H9 (cell line): Measurements from ENCODE around the gene STN1. TPM values are rescaled to one million over a fixed set of nuclear protein-coding genes. Genes with fewer than 3 reads are reported as not detected.

Experiments
- DNase-seq: peaks from one replicate; pipeline ENCODE4 v3.0.0-alpha.2; 2017
- H2AFZ ChIP-seq: one replicate; pipeline ENCODE4 v1.6.1; 2013; ENCODE audit warnings: mild to moderate bottlenecking, low read length, control low read depth, moderate library complexity
- H2AK5ac ChIP-seq: 2 replicates; pipeline ENCODE4 v1.6.1; 2013; ENCODE audit warnings: low read length, control low read depth, mixed read lengths; ENCODE audit not compliant: insufficient read length
- H2BK120ac ChIP-seq: one replicate; pipeline ENCODE4 v1.6.1; 2013; ENCODE audit warnings: low read depth, mild to moderate bottlenecking, low read length, control low read depth, inconsistent platforms; ENCODE audit not compliant: poor library complexity, severe bottlenecking
- H2BK12ac ChIP-seq: 2 replicates; pipeline ENCODE4 v1.6.1; 2013; ENCODE audit warnings: low read length, control low read depth, mixed read lengths, low read depth; ENCODE audit not compliant: insufficient read length
- H2BK15ac ChIP-seq: 2 replicates; pipeline ENCODE4 v1.6.1; 2013; ENCODE audit warnings: low read depth, low read length, control low read depth
- H2BK20ac ChIP-seq: one replicate; pipeline ENCODE4 v1.6.1; 2013; ENCODE audit warnings: low read depth, mild to moderate bottlenecking, low read length, control low read depth, inconsistent platforms; ENCODE audit not compliant: poor library complexity, severe bottlenecking
- H2BK5ac ChIP-seq: 2 replicates; pipeline ENCODE4 v1.6.1; 2013; ENCODE audit warnings: low read length, control low read depth, mixed read lengths; ENCODE audit not compliant: insufficient read length
- H3K14ac ChIP-seq: 2 replicates; pipeline ENCODE4 v1.6.1; 2013; ENCODE audit warnings: low read length, control low read depth; ENCODE audit not compliant: insufficient read depth
- H3K18ac ChIP-seq: 2 replicates; pipeline ENCODE4 v1.6.1; 2013; ENCODE audit warnings: low read depth, mild to moderate bottlenecking, mixed read lengths, low read length, control low read depth; ENCODE audit not compliant: insufficient read length
- H3K23ac ChIP-seq: 2 replicates; pipeline ENCODE4 v1.6.1; 2013; ENCODE audit warnings: low read length, control low read depth, mixed read lengths, low read depth; ENCODE audit not compliant: insufficient read length
- H3K23me2 ChIP-seq: 2 replicates; pipeline ENCODE4 v1.6.1; 2013; ENCODE audit warnings: low read depth, mild to moderate bottlenecking, mixed read lengths, low read length, control low read depth; ENCODE audit not compliant: insufficient read length, poor library complexity, severe bottlenecking
- H3K27ac ChIP-seq: 2 replicates; pipeline ENCODE4 v1.5.1; 2013; ENCODE audit warnings: low read length, control low read depth, mixed read lengths, low read depth; ENCODE audit not compliant: insufficient read length
- H3K27me3 ChIP-seq: 2 replicates; pipeline ENCODE4 v1.6.1; 2013; ENCODE audit warnings: low read length, control low read depth, inconsistent platforms; ENCODE audit not compliant: insufficient read depth
- H3K4ac ChIP-seq: 2 replicates; pipeline ENCODE4 v1.6.1; 2013; ENCODE audit warnings: low read depth, mild to moderate bottlenecking, control low read depth, inconsistent platforms, low read length, moderate library complexity
- H3K4me1 ChIP-seq: 2 replicates; pipeline ENCODE4 v1.6.1; 2013; ENCODE audit warnings: low read length, control low read depth, inconsistent platforms; ENCODE audit not compliant: insufficient read depth
- H3K4me2 ChIP-seq: 2 replicates; pipeline ENCODE4 v1.6.1; 2013; ENCODE audit warnings: low read length, control low read depth, mixed read lengths; ENCODE audit not compliant: insufficient read length, insufficient read depth
- H3K56ac ChIP-seq: 2 replicates; pipeline ENCODE4 v1.6.1; 2013; ENCODE audit warnings: low read depth, mild to moderate bottlenecking, mixed read lengths, low read length, control low read depth; ENCODE audit not compliant: insufficient read length
- H3K79me1 ChIP-seq: 2 replicates; pipeline ENCODE4 v1.6.1; 2013; ENCODE audit warnings: low read depth, mild to moderate bottlenecking, moderate library complexity, low read length, control low read depth, inconsistent platforms; ENCODE audit not compliant: insufficient read depth, poor library complexity, severe bottlenecking
- H3K79me2 ChIP-seq: 2 replicates; pipeline ENCODE4 v1.6.1; 2013; ENCODE audit warnings: low read length, control low read depth, inconsistent platforms; ENCODE audit not compliant: insufficient read depth
- H3K9ac ChIP-seq: 2 replicates; pipeline ENCODE4 v1.6.1; 2013; ENCODE audit warnings: low read length, control low read depth, mixed read lengths; ENCODE audit not compliant: insufficient read length; ENCODE audit errors: extremely low read depth
- H3K9me3 ChIP-seq: one replicate; pipeline ENCODE4 v1.6.1; 2013; ENCODE audit warnings: low read depth, low read length, inconsistent platforms; ENCODE audit not compliant: control insufficient read depth
- H3T11ph ChIP-seq: one replicate; pipeline ENCODE4 v1.6.1; 2013; ENCODE audit warnings: mild to moderate bottlenecking, low read length, control low read depth, inconsistent platforms
- H4K20me1 ChIP-seq: one replicate; pipeline ENCODE4 v1.6.1; 2013; ENCODE audit not compliant: control insufficient read depth, insufficient read length, insufficient read depth
- H4K5ac ChIP-seq: 2 replicates; pipeline ENCODE4 v1.6.1; 2013; ENCODE audit warnings: low read depth, mild to moderate bottlenecking, mixed read lengths, low read length, control low read depth; ENCODE audit not compliant: insufficient read length
- H4K8ac ChIP-seq: replicated peaks from 2 replicates; pipeline ENCODE4 v1.6.1; 2013; ENCODE audit warnings: low read length, control low read depth, mixed read lengths, low read depth; ENCODE audit not compliant: insufficient read length
- H4K91ac ChIP-seq: 2 replicates; pipeline ENCODE4 v1.6.1; 2013; ENCODE audit warnings: low read depth, mild to moderate bottlenecking, moderate library complexity, mixed read lengths, low read length, control low read depth; ENCODE audit not compliant: insufficient read length
- H3K27ac Mint-ChIP-seq, 3 experiments: 2 replicates in 2 of 3; 3 replicates in 1 of 3; pipeline ENCODE4 v1.8.0; 2020 to 2021; ENCODE audit warnings: mixed read lengths in 3 of 3, mild to moderate bottlenecking in 1 of 3, moderate library complexity in 1 of 3
- H3K27me3 Mint-ChIP-seq: 2 replicates; pipeline ENCODE4 v1.8.0; 2021; ENCODE audit warnings: low read depth, mild to moderate bottlenecking, moderate library complexity, mixed read lengths
- H3K36me3 Mint-ChIP-seq, 3 experiments: 2 replicates in 2 of 3; 3 replicates in 1 of 3; pipeline ENCODE4 v1.8.0; 2020 to 2021; ENCODE audit warnings: low read depth in 3 of 3, mixed read lengths in 3 of 3; ENCODE audit not compliant: insufficient read depth in 1 of 3
- H3K4me1 Mint-ChIP-seq, 2 experiments: 2 replicates each; pipeline ENCODE4 v1.8.0; 2020; ENCODE audit warnings: mixed read lengths in 2 of 2
- H3K4me3 Mint-ChIP-seq, 2 experiments: 2 replicates in 1 of 2; 3 replicates in 1 of 2; pipeline ENCODE4 v1.8.0; 2020 to 2021; ENCODE audit warnings: mild to moderate bottlenecking in 2 of 2, mixed read lengths in 2 of 2, moderate library complexity in 1 of 2
- H3K9me3 Mint-ChIP-seq, 2 experiments: 2 replicates in 1 of 2; 3 replicates in 1 of 2; pipeline ENCODE4 v1.8.0; 2020; ENCODE audit warnings: mild to moderate bottlenecking in 2 of 2, mixed read lengths in 2 of 2, moderate library complexity in 1 of 2
- CTCF ChIP-seq: fragments of 200-600 bp; sonication (generic); conservative IDR thresholded peaks from 3 replicates; pipeline ENCODE4 v1.8.0; 2021; ENCODE audit warnings: antibody characterized with exemption, mild to moderate bottlenecking
- WGBS: extraction: QIAGEN DNeasy Blood & Tissue Kit; methylation state at CpG from one replicate; pipeline ENCODE4 v1.1.7; 2013; ENCODE audit warnings: missing lambda C conversion rate, low lambda C conversion rate, mixed read lengths; ENCODE audit not compliant: insufficient read length; ENCODE audit errors: extremely low coverage; 5-methylcytosine and 5-hydroxymethylcytosine counted together
- total RNA-seq: library from RNA; stranded (reverse); gene quantifications from 2 replicates; pipeline ENCODE4 v1.2.1, GENCODE V29; 2021

STN1 gene
- total RNA-seq, 1 experiment from 2014 or later = 11.3 TPM

- H3K14ac ChIP-seq = no peak overlapping the region
- no peaks in the 10 kb centered on the region for H3K27me3 ChIP-seq
- no peak overlapping the region for H2BK120ac ChIP-seq
- H3T11ph ChIP-seq = no peak overlapping the region
- H3K4me3 Mint-ChIP-seq = no peak overlapping the region
- no peak for TF ChIP-seq CTCF
- no peak overlapping the region for H2BK15ac ChIP-seq
- no peak overlapping the region for H3K23ac ChIP-seq
- DNase-seq = no peak
- H3K23me2 ChIP-seq = no peaks in the 10 kb centered on the region
- H3K4me1 ChIP-seq = peaks cover 13% of the 10 kb centered on the region; the same call in 1 of the 2 replicates
- H3K27ac ChIP-seq = no peak overlapping the region
- no peak overlapping the region for H4K8ac ChIP-seq
- WGBS = no CpG with 5 or more reads among the region's 2 CpGs
- H4K91ac ChIP-seq = no peak overlapping the region
- no peak overlapping the region for H2BK12ac ChIP-seq
- peaks cover 3 to 7% of the 10 kb centered on the region in 2 experiments for H3K9me3 Mint-ChIP-seq
- H3K18ac ChIP-seq = no peak overlapping the region
- no peaks in the 10 kb centered on the region for H3K79me1 ChIP-seq
- H3K4me2 ChIP-seq = no peak overlapping the region
- no peaks in the 10 kb centered on the region for H3K9me3 ChIP-seq
- no peak overlapping the region for H3K9ac ChIP-seq
- no peaks in the 10 kb centered on the region for H3K36me3 Mint-ChIP-seq
- H2AK5ac ChIP-seq = no peak overlapping the region
- no peak overlapping the region for H2AFZ ChIP-seq
- H3K4me1 Mint-ChIP-seq = peaks cover 40 to 41% of the 10 kb centered on the region in 2 experiments
- H3K4ac ChIP-seq = no peak overlapping the region
- H3K56ac ChIP-seq = no peak overlapping the region
- no peaks in the 10 kb centered on the region for H3K79me2 ChIP-seq
- H2BK20ac ChIP-seq = no peak overlapping the region
- no peak overlapping the region for H4K5ac ChIP-seq
- 0 out of 2 replicates have a peak, but pooled peaks cover 2% of the 10 kb centered on the region for H3K27me3 Mint-ChIP-seq
- H4K20me1 ChIP-seq = no peaks in the 10 kb centered on the region
- H3K27ac Mint-ChIP-seq = no peak overlapping the region
- no peak overlapping the region for H2BK5ac ChIP-seq
Measured at GRCh38 chr10:103832806-103833205, 85.2 kb downstream of the STN1 start.

Other genes starting within 250 kb of the STN1 start
- gene SH3PXD2A, start 62.6 kb downstream of the STN1 start, total RNA-seq = 4.5 and 4.7 TPM in 2 replicates
- 18.4 and 21.0 TPM in 2 replicates for gene SLK, start 49.0 kb upstream of the STN1 start, total RNA-seq
- gene COL17A1, start 167.7 kb upstream of the STN1 start, total RNA-seq = 1.9 TPM in 2 replicates
- gene SFR1, start 204.0 kb upstream of the STN1 start, total RNA-seq = 6.5 and 6.6 TPM in 2 replicates